ENCODE data around the gene PUSL1. TPM values are rescaled to one million over a fixed set of nuclear protein-coding genes. Genes with fewer than 3 reads are reported as not detected.

Gene PUSL1
- total and polyA plus RNA-seq, 2 donors from 2014 or later: 12.6 to 13.9 TPM

DNA sequence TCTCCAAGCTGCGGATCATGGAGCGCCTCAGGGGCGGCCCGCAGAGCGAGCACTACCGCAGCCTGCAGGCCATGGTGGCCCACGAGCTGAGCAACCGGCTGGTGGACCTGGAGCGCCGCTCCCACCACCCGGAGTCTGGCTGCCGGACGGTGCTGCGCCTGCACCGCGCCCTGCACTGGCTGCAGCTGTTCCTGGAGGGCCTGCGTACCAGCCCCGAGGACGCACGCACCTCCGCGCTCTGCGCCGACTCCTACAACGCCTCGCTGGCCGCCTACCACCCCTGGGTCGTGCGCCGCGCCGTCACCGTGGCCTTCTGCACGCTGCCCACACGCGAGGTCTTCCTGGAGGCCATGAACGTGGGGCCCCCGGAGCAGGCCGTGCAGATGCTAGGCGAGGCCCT is 18.9 kb downstream of the PUSL1 start:
- TF ChIP-seq, protein P1, sequence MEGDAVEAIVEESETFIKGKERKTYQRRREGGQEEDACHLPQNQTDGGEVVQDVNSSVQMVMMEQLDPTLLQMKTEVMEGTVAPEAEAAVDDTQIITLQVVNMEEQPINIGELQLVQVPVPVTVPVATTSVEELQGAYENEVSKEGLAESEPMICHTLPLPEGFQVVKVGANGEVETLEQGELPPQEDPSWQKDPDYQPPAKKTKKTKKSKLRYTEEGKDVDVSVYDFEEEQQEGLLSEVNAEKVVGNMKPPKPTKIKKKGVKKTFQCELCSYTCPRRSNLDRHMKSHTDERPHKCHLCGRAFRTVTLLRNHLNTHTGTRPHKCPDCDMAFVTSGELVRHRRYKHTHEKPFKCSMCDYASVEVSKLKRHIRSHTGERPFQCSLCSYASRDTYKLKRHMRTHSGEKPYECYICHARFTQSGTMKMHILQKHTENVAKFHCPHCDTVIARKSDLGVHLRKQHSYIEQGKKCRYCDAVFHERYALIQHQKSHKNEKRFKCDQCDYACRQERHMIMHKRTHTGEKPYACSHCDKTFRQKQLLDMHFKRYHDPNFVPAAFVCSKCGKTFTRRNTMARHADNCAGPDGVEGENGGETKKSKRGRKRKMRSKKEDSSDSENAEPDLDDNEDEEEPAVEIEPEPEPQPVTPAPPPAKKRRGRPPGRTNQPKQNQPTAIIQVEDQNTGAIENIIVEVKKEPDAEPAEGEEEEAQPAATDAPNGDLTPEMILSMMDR (IDR thresholded peaks at IDR 0.05; ENCODE audit: borderline replicate concordance, extremely low read depth, insufficient read depth): no peak
- H3K4me1 ChIP-seq (ENCODE audit: control insufficient read depth in 2 of 3, insufficient read depth in 2 of 3, low read depth in 1 of 3, low read length in 3 of 3): peaks cover 0 to 23% (median 11%) of the 10 kb centered on the region in 3 donors
- no peak for DNase-seq
- peaks cover 0 to 2% (median 0%) of the 10 kb centered on the region in 3 donors for H3K36me3 ChIP-seq (ENCODE audit: control insufficient read depth in 2 of 3, insufficient read depth in 3 of 3, low read length in 3 of 3)
- no peak overlapping the region for H3K27ac ChIP-seq (ENCODE audit: low read depth in 2 of 2, low read length in 2 of 2)
- intact Hi-C loops (cut with DNase I): no loop called here
- no peaks in the 10 kb centered on the region for H3K27me3 ChIP-seq (ENCODE audit: control insufficient read depth, insufficient read depth, low read length)
- no peak overlapping the region for H3K9ac ChIP-seq (ENCODE audit: low read length in 3 of 3)
- H3K9me3 ChIP-seq (ENCODE audit: control insufficient read depth in 2 of 3, insufficient read depth in 1 of 3, low read length in 3 of 3): peaks cover 0 to 1% (median 0%) of the 10 kb centered on the region in 3 donors
- FAIRE-seq: no peak
- no peak overlapping the region for H3K4me3 ChIP-seq (ENCODE audit: low read length in 3 of 3)

DNA sequence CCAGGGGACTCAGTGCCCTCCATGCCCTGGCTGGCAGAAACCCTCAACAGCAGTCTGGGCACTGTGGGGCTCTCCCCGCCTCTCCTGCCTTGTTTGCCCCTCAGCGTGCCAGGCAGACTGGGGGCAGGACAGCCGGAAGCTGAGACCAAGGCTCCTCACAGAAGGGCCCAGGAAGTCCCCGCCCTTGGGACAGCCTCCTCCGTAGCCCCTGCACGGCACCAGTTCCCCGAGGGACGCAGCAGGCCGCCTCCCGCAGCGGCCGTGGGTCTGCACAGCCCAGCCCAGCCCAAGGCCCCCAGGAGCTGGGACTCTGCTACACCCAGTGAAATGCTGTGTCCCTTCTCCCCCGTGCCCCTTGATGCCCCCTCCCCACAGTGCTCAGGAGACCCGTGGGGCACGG is 19.9 kb downstream of the PUSL1 start:
- no peak overlapping the region for H3K4me3 ChIP-seq (ENCODE audit: low read length in 3 of 3)
- no peaks in the 10 kb centered on the region for H3K27me3 ChIP-seq (ENCODE audit: control insufficient read depth, insufficient read depth, low read length)
- no peak overlapping the region for H3K27ac ChIP-seq (ENCODE audit: low read depth in 2 of 2, low read length in 2 of 2)
- H3K4me1 ChIP-seq (ENCODE audit: control insufficient read depth in 2 of 3, insufficient read depth in 2 of 3, low read depth in 1 of 3, low read length in 3 of 3): peaks cover 0 to 20% (median 6%) of the 10 kb centered on the region in 3 donors
- intact Hi-C loops (cut with DNase I): no loop called here
- H3K9me3 ChIP-seq (ENCODE audit: control insufficient read depth in 2 of 3, insufficient read depth in 1 of 3, low read length in 3 of 3): peaks cover 0 to 1% (median 0%) of the 10 kb centered on the region in 3 donors
- DNase-seq: no peak
- TF ChIP-seq, protein P1 (IDR thresholded peaks at IDR 0.05; ENCODE audit: borderline replicate concordance, extremely low read depth, insufficient read depth): no peak
- no peak for FAIRE-seq
- no peak overlapping the region for H3K9ac ChIP-seq (ENCODE audit: low read length in 3 of 3)
- H3K36me3 ChIP-seq (ENCODE audit: control insufficient read depth in 2 of 3, insufficient read depth in 3 of 3, low read length in 3 of 3): peaks cover 0 to 2% (median 0%) of the 10 kb centered on the region in 3 donors

DNA sequence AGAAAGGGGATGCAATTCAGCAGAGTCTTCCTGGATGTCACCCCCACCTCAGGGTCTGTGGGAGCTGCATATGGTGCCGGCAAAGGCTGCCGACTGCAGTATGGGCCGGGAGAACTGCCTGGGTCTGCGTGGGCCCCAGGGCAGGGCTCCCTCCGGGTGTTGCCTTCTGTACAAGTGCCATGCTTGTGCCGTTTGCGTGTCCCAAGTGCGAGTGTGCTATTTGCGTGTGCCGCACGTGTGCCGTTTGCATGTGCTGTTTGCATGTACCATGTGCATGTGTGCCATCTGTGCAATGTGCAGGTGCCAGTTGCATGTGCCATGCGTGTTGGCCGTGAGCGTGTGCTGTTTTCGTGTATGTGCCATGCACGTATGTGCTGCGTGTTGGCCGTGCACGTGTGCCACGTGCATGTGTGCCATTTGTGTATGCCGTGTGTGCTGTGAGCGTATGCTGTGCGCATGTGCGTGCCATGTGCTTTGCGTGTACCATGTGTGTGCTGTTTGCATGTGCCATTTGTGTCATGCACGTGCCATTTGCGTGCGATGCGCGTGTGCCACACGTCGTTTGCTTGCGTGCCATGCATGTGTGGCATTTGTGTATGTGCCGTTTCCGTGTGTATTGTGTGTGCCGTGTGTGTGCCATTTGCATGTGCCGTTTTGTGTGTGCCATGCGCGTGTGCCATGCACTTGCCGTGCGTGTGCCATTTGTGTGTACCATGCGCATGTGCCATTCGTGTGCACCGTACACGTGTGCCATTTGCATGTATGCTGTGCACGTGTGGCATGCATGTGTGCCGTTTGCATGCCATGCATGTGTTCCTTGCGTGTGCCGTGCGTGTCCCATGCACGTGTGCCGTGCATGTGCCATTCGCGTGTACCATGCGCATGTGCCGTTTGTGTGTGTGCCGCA is 21.2 kb downstream of the PUSL1 start:
- Histone ChIP-seq H3K4me1 (ENCODE audit: control insufficient read depth in 2 of 3, insufficient read depth in 2 of 3, low read depth in 1 of 3, low read length in 3 of 3) (peaks cover 0 to 20% (median 6%) of the 10 kb centered on the region in 3 donors), H3K4me3 (ENCODE audit: low read length in 3 of 3) (peak overlapping the region in 1 of 3 donors; percentile 4), H3K9ac (ENCODE audit: low read length in 3 of 3) (no peak overlapping the region), H3K27ac (ENCODE audit: low read depth in 2 of 2, low read length in 2 of 2) (no peak overlapping the region), H3K27me3 (ENCODE audit: control insufficient read depth, insufficient read depth, low read length) (no peaks in the 10 kb centered on the region), H3K9me3 (ENCODE audit: control insufficient read depth in 2 of 3, insufficient read depth in 1 of 3, low read length in 3 of 3) (peaks cover 0 to 1% (median 0%) of the 10 kb centered on the region in 3 donors), H3K36me3 (ENCODE audit: control insufficient read depth in 2 of 3, insufficient read depth in 3 of 3, low read length in 3 of 3) (peaks cover 0 to 2% (median 0%) of the 10 kb centered on the region in 3 donors)
- TF ChIP-seq, protein P1 (IDR thresholded peaks at IDR 0.05; ENCODE audit: borderline replicate concordance, extremely low read depth, insufficient read depth): no peak
- no peak for FAIRE-seq
- DNase-seq: no peak
- intact Hi-C loops (cut with DNase I): no loop called here

Measured in kidney (tissue), 14 donors.